DMS79 treated with DMSO at 0.1 percent for 48 hours (cell line): ENCODE measurements around the gene ETFB.

Experiments used
- DNase-seq: peaks from one replicate; lab custom pipeline; 2025; lab: John Stamatoyannopoulos, UW

Gene ETFB

GRCh38 chr19:51295382-51296126 is 70.6 kb downstream of the ETFB start:
- DNase-seq, result peak; percentile 52
